GM12873 (cell line): ENCODE results near the gene CLEC12A.

Experiments used
- TF ChIP-seq, protein P1 (sequence below): IDR thresholded peaks from 2 replicates; pipeline ENCODE4 v1.5.1; 2012; ENCODE audit warnings: low read depth, mild to moderate bottlenecking, moderate library complexity, low read length, control low read depth; ENCODE audit not compliant: insufficient read depth; ENCODE audit errors: missing control alignments

CLEC12A gene

DNA sequence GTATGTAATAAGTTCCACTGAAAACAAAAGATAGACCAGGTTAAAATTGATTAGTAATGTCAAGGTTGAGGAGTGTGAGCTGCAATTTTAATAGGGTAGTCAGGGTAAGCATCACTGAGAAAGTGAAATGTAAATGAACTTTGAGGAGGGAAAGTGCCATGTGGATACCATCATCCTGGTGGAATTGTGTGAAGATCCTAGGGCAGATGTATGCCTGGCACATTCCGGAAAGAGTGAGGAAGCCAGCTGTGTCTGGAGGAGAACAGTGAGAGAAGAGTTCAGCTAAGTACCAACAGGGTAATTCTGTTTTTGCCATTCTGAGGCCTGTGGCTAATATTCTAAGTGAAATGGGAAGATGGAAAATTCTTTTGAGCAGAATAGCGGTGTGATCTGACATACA lies 36.2 kb upstream of the CLEC12A start:
- TF ChIP-seq, protein P1, sequence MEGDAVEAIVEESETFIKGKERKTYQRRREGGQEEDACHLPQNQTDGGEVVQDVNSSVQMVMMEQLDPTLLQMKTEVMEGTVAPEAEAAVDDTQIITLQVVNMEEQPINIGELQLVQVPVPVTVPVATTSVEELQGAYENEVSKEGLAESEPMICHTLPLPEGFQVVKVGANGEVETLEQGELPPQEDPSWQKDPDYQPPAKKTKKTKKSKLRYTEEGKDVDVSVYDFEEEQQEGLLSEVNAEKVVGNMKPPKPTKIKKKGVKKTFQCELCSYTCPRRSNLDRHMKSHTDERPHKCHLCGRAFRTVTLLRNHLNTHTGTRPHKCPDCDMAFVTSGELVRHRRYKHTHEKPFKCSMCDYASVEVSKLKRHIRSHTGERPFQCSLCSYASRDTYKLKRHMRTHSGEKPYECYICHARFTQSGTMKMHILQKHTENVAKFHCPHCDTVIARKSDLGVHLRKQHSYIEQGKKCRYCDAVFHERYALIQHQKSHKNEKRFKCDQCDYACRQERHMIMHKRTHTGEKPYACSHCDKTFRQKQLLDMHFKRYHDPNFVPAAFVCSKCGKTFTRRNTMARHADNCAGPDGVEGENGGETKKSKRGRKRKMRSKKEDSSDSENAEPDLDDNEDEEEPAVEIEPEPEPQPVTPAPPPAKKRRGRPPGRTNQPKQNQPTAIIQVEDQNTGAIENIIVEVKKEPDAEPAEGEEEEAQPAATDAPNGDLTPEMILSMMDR: no peak

DNA sequence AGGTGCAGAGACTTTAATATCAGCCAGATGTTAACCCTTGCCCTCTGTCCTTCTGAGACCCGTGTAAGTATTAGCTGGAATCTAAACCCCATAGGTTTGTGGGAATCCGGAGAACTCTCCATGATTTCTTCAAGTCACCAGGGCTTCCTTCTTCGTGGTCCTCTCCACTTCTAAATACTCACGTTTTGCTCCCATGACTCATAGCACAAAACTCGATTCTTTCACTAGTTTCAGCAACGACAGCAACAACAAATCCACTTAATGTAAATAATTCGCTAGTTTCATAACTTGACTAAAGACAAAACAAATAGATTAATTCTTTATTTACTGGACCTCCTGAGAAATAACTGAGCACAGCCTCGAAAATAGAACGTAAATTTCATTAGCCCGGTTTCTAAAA lies 34.6 kb upstream of the CLEC12A start:
- TF ChIP-seq, protein P1: no peak

DNA sequence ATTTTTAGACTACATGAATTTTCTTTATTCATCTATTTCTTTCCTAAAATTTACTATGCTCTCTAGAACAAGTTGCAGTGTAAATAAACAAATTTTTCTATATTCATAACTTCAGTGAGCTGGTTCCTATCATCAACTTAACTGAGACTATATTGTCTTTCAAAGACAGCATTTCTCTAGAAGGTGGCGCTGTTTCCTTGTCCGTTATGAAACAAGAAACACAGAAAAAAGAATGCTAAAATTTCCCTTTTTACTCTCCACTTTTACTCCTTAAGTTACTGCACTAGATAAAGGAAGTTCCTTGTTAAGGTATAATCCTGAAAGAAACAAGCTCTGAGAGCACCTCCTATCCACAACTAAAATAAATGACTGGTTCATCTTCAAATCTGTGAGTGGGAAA lies 30.8 kb upstream of the CLEC12A start:
- TF ChIP-seq, protein P1: peak; percentile 48

DNA sequence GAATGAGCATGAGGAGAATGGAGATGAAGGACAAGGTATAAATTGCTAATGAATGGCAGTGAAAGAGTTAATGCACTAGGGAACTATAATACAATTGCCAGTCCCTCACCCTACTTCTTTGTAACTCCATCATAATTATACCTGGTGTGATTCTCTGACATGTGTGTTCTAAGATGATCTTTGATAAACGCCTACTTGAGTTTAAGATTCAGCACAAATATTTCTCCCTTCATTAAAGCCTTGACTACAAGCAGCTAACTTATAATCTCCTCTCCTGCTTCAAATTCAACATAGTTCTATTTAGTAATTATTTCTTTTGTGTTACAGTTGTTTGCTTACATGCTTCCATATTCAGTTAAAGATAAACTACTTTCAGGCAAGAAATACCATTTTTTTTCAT lies 29.4 kb upstream of the CLEC12A start:
- TF ChIP-seq, protein P1: no peak

DNA sequence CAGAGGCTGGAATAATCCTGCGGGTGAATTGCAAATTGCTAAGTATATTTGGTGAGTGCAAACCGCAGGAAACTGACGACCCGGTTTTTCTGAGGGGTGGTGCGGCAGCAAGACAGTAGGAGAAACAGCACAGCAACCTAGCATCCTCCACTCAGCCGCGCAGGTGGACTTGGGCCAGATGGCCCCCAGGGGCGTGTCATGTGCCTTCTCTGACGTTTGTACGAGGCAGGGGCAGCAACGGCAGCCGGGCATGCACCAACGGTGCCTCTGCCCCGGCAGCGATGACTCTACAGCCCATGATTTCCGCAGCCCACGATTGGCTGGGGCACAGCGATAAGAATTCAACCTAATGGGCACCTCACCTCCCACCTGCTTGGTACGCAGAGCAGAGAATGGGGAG lies 28.0 kb upstream of the CLEC12A start:
- TF ChIP-seq, protein P1: no peak

DNA sequence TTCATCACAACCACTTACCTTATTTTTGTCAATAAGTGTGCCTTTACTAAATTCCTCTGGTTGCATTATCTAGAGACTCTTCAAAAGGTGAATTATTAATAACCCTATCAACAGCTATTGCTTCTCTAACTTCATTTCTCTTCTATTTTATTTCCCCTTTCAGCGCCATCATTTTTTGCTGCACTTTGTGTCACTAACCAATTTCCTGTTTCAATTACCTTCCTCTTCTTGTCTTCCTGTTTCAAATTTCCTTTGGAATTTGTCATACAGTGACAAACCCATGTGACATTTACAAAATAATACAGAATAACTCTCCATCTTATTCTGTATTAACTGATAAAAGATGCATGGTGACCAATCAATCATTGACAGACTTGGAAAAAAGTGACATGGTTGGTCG lies 26.8 kb upstream of the CLEC12A start:
- TF ChIP-seq, protein P1: no peak

DNA sequence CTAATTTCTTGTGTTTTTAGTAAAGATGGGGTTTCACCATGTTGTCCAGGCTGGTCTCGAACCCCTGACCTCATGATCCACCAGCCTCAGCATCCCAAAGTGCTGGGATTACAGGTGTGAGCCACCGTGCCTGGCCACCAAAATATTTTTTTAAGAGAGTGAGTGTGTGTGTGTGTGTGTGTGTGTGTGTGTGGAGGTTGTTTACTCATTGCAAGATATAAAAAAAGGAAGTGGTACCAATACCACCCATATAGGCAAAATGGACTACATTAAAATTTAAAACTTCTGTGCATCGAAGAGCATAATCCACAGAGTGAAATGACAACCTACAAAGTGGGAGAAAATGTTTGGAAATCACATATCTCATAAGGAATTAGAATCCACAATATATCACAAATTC lies 23.5 kb upstream of the CLEC12A start:
- TF ChIP-seq, protein P1: no peak
